ENCODE data around the gene TADA2B.

GRCh38 chr4:7001271-7001670, 41.9 kb upstream of the TADA2B start:
- TF ChIP-seq CTCF (IDR thresholded peaks at IDR 0.05 in 4 of 5, conservative IDR thresholded peaks at IDR 0.05 in 1 of 5) (no peak), POLR2A (IDR thresholded peaks at IDR 0.05) (no peak)

Measured in gastrocnemius medialis (tissue), 4 donors.